ENCODE measurements around the gene EMB.
"Not testable (repeated sequence)": the region's sequence is repeated elsewhere in the genome, so short reads cannot be mapped to it uniquely, and the experiment has no call there.

Gene EMB

DNA sequence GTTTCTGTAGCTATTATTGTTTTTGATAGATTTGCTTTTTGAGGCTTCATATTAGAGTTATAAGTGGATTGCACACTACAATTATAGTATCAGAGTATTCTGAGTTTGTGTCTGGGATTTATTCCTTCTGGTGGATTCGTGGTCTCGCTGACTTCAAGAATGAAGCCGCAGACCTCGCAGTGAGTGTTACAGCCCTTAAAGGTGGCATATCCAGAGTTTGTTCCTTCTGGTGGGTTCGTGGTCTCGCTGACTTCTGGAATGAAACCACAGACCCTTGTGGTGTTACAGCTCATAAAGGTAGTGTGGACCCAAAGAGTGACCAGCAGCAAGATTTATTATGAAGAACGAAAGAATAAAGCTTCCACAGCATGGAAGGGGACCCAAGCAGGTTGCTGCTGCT is 6.9 kb upstream of the EMB start:
- Histone ChIP-seq H3K4me3 (ENCODE audit: insufficient read depth, low read depth, low read length, poor library complexity, severe bottlenecking) (no peak overlapping the region), H3K27me3 (replicated peaks; ENCODE audit: control insufficient read depth, insufficient read depth, low read length, poor library complexity, severe bottlenecking) (no peaks in the 10 kb centered on the region), H3K36me3 (ENCODE audit: control insufficient read depth, insufficient read depth, low read length) (no peaks in the 10 kb centered on the region), H3K4me1 (ENCODE audit: control insufficient read depth, insufficient read depth, low read length, poor library complexity, severe bottlenecking) (peaks cover 9% of the 10 kb centered on the region), H3K27ac (ENCODE audit: insufficient read depth, low read length, poor library complexity, severe bottlenecking) (no peak overlapping the region), H3K9me3 (ENCODE audit: control insufficient read depth, low read length) (no peaks in the 10 kb centered on the region)
- DNase-seq = no peak

DNA sequence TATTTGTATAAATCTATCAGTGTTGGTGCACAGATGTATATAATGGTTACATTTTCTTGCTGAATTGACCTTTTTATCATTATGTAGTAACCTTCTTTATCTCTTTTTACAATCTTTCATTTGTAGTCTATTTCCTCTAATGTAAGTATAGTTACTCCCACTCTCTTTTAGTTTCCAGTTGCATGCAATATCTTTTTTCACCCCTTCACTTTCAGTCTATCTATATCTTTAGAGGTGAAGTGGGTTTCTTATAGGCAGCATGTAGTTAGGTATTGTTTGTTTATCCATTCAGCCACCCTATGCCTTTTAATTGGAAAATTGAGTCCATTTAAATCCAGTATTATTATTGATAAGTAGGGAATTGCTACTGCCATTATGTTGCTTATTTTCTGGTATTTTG is 6.1 kb upstream of the EMB start:
- Histone ChIP-seq H3K27ac (ENCODE audit: insufficient read depth, low read length, poor library complexity, severe bottlenecking) (no peak overlapping the region), H3K4me3 (ENCODE audit: insufficient read depth, low read depth, low read length, poor library complexity, severe bottlenecking) (no peak overlapping the region), H3K4me1 (ENCODE audit: control insufficient read depth, insufficient read depth, low read length, poor library complexity, severe bottlenecking) (peaks cover 14% of the 10 kb centered on the region), H3K36me3 (ENCODE audit: control insufficient read depth, insufficient read depth, low read length) (no peaks in the 10 kb centered on the region), H3K27me3 (replicated peaks; ENCODE audit: control insufficient read depth, insufficient read depth, low read length, poor library complexity, severe bottlenecking) (no peaks in the 10 kb centered on the region), H3K9me3 (ENCODE audit: control insufficient read depth, low read length) (no peaks in the 10 kb centered on the region)
- DNase-seq = no peak

DNA sequence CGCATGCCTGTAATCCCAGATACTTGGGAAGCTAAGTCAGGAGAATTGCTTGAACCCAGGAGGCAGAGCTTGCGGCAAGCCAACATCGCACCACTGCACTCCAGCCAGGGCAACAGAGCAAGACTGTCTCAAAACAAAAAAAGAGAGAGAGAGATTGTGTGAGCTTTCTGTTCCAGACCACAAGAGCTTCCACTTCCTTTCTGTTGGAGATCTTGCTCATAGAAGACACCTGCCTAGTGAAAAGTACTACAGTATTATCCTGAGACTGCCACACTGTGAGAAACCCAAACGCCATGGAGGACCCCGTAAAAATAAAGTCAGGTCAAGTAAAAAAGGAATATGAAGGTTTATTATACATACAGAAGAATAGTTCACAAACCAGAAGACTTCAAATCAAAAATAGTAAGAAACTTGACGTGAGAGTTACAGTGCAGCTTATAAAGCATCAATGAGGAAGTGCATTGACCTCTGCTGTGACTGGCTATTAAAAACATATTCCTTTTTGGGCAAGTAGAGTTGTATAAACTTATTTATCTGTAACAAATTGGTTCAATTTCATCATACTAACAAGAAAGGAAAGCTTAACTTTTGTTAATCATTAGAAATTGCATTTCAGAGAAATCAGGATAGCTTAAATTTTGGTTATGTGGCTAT is 4.3 kb upstream of the EMB start:
- Histone ChIP-seq H3K27me3 (replicated peaks; ENCODE audit: control insufficient read depth, insufficient read depth, low read length, poor library complexity, severe bottlenecking) (no peaks in the 10 kb centered on the region), H3K27ac (ENCODE audit: insufficient read depth, low read length, poor library complexity, severe bottlenecking) (peak overlapping the region; percentile 56), H3K36me3 (ENCODE audit: control insufficient read depth, insufficient read depth, low read length) (no peaks in the 10 kb centered on the region), H3K4me1 (ENCODE audit: control insufficient read depth, insufficient read depth, low read length, poor library complexity, severe bottlenecking) (peaks cover 24% of the 10 kb centered on the region), H3K4me3 (ENCODE audit: insufficient read depth, low read depth, low read length, poor library complexity, severe bottlenecking) (no peak overlapping the region), H3K9me3 (ENCODE audit: control insufficient read depth, low read length) (no peaks in the 10 kb centered on the region)
- peak in 1 of 3 donors; percentile 5 for DNase-seq

DNA sequence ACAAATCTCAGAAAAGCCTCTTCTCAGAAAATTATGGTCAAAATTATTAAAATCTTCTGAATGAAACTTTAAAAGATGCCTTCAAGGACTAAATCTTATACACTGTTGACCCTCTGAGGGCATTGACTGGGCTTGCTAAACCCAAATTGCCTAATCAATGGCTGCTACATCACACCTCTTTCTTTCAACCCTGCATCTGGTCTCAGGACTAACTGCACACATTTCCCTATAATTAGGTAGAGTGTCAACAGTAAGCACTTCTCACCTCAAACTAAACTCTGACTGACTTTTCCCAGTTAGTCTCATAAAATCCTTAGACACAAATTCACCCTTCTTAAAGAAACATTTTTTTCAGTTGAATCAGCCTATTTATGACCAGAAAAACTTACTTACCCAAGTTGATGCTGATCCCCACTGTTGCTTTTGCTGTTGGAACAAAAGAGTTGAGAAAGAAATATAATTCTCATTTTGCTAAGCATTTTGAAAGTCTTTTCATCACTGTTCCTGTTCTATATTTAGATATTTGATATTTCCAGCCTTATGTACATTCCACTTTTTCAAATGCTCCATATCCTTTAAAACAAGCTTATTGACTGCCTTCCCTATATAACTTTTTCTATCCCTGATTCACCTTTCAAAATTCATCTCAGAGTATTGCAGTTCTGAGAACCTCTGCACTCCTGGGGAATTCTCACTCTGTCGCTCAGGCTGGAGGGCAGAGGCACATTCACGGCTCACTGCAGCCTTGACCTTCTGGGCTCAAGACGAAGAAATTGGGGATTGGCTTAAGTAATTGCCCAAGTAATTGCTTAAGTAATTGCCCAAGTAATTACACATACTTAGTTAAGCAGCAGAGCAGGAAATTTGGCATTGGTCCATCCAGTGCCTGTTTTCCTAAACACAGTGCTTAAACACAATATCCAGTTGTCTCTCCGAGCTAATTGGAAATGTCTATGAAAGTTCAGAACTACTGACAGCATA is 1.8 kb upstream of the EMB start:
- H3K4me1 ChIP-seq (ENCODE audit: control insufficient read depth, insufficient read depth, low read length, poor library complexity, severe bottlenecking) = peaks cover 31% of the 10 kb centered on the region
- not testable (repeated sequence) for H3K36me3 ChIP-seq (ENCODE audit: control insufficient read depth, insufficient read depth, low read length); DNase-seq

DNA sequence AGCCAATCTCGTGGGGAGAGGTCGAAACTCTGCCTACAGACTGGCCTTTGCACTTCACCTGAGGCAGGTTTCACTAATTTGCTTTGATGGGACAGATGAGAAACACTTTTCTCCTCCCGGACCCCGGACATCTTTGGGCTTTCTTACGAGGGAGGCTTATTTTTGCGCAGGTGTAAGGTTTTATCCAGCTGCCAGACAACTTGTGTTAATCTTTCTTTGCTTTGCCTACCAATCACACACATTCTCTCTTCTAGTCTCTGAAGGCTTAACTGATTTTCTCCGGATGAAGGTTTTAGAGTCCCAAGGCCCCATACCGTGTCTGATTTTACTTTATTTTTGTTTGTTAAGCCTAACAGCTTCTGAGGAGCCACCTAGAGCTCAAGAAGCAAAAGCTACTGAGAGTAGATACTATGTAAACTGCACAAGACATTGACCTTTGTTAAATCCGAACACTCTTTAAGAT is 436 bp upstream of the EMB start:
- H3K27me3 ChIP-seq (replicated peaks; ENCODE audit: control insufficient read depth, insufficient read depth, low read length, poor library complexity, severe bottlenecking) = no peaks in the 10 kb centered on the region
- H3K9me3 ChIP-seq (ENCODE audit: control insufficient read depth, low read length) = no peaks in the 10 kb centered on the region
- no peaks in the 10 kb centered on the region for H3K36me3 ChIP-seq (ENCODE audit: control insufficient read depth, insufficient read depth, low read length)
- H3K4me1 ChIP-seq (ENCODE audit: control insufficient read depth, insufficient read depth, low read length, poor library complexity, severe bottlenecking) = peaks cover 31% of the 10 kb centered on the region
- DNase-seq = no peak
- peak overlapping the region; percentile 94 for H3K27ac ChIP-seq (ENCODE audit: insufficient read depth, low read length, poor library complexity, severe bottlenecking)
- peak overlapping the region; percentile 93 for H3K4me3 ChIP-seq (ENCODE audit: insufficient read depth, low read depth, low read length, poor library complexity, severe bottlenecking)

More for the DNA sequence above, 1.8 kb upstream of the EMB start:
- H3K27me3 ChIP-seq (replicated peaks; ENCODE audit: control insufficient read depth, insufficient read depth, low read length, poor library complexity, severe bottlenecking); H3K9me3 ChIP-seq (ENCODE audit: control insufficient read depth, low read length); H3K4me3 ChIP-seq (ENCODE audit: insufficient read depth, low read depth, low read length, poor library complexity, severe bottlenecking): not testable (repeated sequence)
- H3K27ac ChIP-seq (ENCODE audit: insufficient read depth, low read length, poor library complexity, severe bottlenecking) = peak overlapping the region; percentile 94

DNA sequence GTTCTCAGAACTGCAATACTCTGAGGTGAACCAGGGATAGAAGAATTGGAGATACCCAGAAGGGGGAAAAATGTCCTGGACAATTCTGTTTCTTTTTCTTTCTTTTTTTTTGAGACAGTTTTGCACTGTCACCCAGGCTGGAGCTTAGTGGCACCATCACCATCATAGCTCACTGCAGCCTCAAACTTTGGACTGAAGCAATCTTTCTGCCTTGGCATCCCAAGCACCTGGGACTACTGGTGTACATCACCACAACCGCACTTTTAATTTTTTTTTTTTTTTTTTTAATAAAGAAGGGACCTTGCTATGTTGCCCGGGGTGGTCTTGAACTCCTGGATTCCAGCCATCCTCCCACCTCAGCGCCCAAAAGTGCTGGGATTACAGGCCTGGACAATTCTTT is 1.9 kb downstream of the EMB start:
- H3K9me3 ChIP-seq (ENCODE audit: control insufficient read depth, low read length) = no peaks in the 10 kb centered on the region
- H3K4me3 ChIP-seq (ENCODE audit: insufficient read depth, low read depth, low read length, poor library complexity, severe bottlenecking) = peak overlapping the region; percentile 93
- peaks cover 38% of the 10 kb centered on the region for H3K4me1 ChIP-seq (ENCODE audit: control insufficient read depth, insufficient read depth, low read length, poor library complexity, severe bottlenecking)
- no peak for DNase-seq
- no peaks in the 10 kb centered on the region for H3K27me3 ChIP-seq (replicated peaks; ENCODE audit: control insufficient read depth, insufficient read depth, low read length, poor library complexity, severe bottlenecking)
- H3K36me3 ChIP-seq (ENCODE audit: control insufficient read depth, insufficient read depth, low read length) = no peaks in the 10 kb centered on the region
- no peak overlapping the region for H3K27ac ChIP-seq (ENCODE audit: insufficient read depth, low read length, poor library complexity, severe bottlenecking)

DNA sequence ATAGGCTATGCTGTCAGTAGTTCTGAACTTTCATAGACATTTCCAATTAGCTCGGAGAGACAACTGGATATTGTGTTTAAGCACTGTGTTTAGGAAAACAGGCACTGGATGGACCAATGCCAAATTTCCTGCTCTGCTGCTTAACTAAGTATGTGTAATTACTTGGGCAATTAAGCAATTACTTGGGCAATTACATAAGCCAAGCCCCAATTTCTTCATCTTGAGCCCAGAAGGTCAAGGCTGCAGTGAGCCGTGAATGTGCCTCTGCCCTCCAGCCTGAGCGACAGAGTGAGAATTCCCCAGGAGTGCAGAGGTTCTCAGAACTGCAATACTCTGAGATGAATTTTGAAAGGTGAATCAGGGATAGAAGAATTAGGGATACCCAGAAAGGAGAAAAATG is 3.0 kb downstream of the EMB start:
- H3K36me3 ChIP-seq (ENCODE audit: control insufficient read depth, insufficient read depth, low read length); H3K27me3 ChIP-seq (replicated peaks; ENCODE audit: control insufficient read depth, insufficient read depth, low read length, poor library complexity, severe bottlenecking); DNase-seq; H3K9me3 ChIP-seq (ENCODE audit: control insufficient read depth, low read length); H3K4me3 ChIP-seq (ENCODE audit: insufficient read depth, low read depth, low read length, poor library complexity, severe bottlenecking); H3K27ac ChIP-seq (ENCODE audit: insufficient read depth, low read length, poor library complexity, severe bottlenecking): not testable (repeated sequence)
- peaks cover 38% of the 10 kb centered on the region for H3K4me1 ChIP-seq (ENCODE audit: control insufficient read depth, insufficient read depth, low read length, poor library complexity, severe bottlenecking)

DNA sequence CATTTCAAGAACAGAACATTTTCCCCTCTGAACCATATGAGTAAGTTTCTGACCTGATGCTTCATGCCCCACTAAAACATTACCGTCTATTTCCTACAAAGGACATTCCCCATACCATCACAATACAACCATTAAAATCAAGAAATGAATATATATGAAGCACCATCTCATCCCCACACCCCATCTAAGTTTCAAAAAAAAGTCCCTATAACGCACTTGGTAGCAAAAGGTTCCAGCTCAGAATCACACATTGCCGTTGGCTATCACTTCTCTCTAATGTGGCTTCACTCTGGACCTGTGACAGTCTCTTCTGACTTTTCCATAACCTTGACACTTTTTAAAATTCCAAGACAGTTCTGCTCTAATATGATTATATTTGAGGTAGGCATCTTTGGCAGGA is 5.9 kb downstream of the EMB start:
- H3K27ac ChIP-seq (ENCODE audit: insufficient read depth, low read length, poor library complexity, severe bottlenecking) = peak overlapping the region; percentile 25
- H3K4me1 ChIP-seq (ENCODE audit: control insufficient read depth, insufficient read depth, low read length, poor library complexity, severe bottlenecking) = peaks cover 38% of the 10 kb centered on the region
- DNase-seq = no peak

DNA sequence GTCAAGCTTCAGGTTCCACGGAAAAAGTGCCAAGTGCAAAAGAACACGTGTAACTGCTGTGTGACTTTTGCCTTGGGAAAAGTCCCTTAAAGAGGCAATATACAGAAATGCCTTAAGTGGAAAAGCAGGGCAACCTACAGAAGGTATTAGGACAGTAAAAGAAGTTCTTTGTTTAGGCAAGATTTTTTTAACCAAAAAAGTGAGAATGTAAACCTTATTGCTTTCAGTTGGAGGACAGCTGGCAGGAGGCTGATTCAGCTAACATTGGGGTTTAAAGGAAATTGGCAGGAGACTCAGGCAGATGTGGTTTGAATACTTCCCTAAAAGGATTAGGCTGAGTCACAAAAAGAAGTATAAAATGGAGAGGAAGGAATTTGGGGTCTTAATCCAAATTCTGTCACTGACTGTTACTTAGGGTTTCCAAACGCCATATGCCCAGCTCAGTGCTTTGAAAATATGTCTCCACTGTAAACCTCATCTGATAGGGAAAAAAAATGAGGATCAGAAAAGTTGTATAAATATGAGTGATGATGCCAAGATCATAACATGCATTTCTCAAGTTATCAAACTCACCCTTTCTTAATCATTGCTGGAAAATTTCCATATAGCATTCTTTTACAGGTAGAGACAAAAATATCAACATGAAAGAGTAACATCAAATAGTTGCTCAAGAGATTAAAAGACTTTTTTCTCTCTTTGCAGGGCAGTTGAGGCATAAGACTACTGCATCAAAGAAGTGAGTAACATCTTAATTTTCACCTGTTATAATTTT is 9.8 kb downstream of the EMB start:
- not testable (repeated sequence) for H3K27me3 ChIP-seq (replicated peaks; ENCODE audit: control insufficient read depth, insufficient read depth, low read length, poor library complexity, severe bottlenecking); H3K9me3 ChIP-seq (ENCODE audit: control insufficient read depth, low read length); H3K36me3 ChIP-seq (ENCODE audit: control insufficient read depth, insufficient read depth, low read length); H3K27ac ChIP-seq (ENCODE audit: insufficient read depth, low read length, poor library complexity, severe bottlenecking); H3K4me3 ChIP-seq (ENCODE audit: insufficient read depth, low read depth, low read length, poor library complexity, severe bottlenecking); DNase-seq
- peaks cover 39% of the 10 kb centered on the region for H3K4me1 ChIP-seq (ENCODE audit: control insufficient read depth, insufficient read depth, low read length, poor library complexity, severe bottlenecking)

More for the DNA sequence above, 5.9 kb downstream of the EMB start:
- H3K9me3 ChIP-seq (ENCODE audit: control insufficient read depth, low read length) = no peaks in the 10 kb centered on the region
- no peak overlapping the region for H3K4me3 ChIP-seq (ENCODE audit: insufficient read depth, low read depth, low read length, poor library complexity, severe bottlenecking)
- no peaks in the 10 kb centered on the region for H3K36me3 ChIP-seq (ENCODE audit: control insufficient read depth, insufficient read depth, low read length)
- no peaks in the 10 kb centered on the region for H3K27me3 ChIP-seq (replicated peaks; ENCODE audit: control insufficient read depth, insufficient read depth, low read length, poor library complexity, severe bottlenecking)

Data from effector memory CD4-positive, alpha-beta T cell (primary cell).